GM12878 (cell line): ENCODE measurements around the gene RER1. TPM values are rescaled to one million over a fixed set of nuclear protein-coding genes. Genes with fewer than 3 reads are reported as not detected.

Experiments used
- ATAC-seq: fragments of 200-7000 bp; cut with Tn5 transposase; 3 replicates; pipeline ENCODE4 v1.9.1; 2020; ENCODE audit warnings: mild to moderate bottlenecking, moderate library complexity
- BruUV-seq: library from RNA; stranded (reverse); fragments of 400-500 nt; replicated peaks from 2 replicates; lab custom pipeline; 2021; lab: Mats Ljungman, UMichigan
- CTCF ChIA-PET: fragments of 300-600 bp; sonication (Branson Sonifier 250); formaldehyde crosslinking; extraction: SDS; loops from one replicate; lab custom pipeline; 2021; ENCODE audit warnings: inconsistent platforms; lab: Yijun Ruan, JAX
- POLR2A ChIA-PET: fragments of 350-600 bp; formaldehyde crosslinking; extraction: SDS; loops from one replicate; lab custom pipeline; 2021; ENCODE audit warnings: inconsistent platforms; lab: Charles Lee
- RAD21 ChIA-PET: fragments of 300-600 bp; sonication (Branson Sonifier 250); formaldehyde crosslinking; loops from one replicate; lab custom pipeline; 2023; ENCODE audit warnings: antibody characterized with exemption; ENCODE audit not compliant: unreplicated experiment; lab: Charles Lee
- SMC1A ChIA-PET: fragments of 300-600 bp; sonication (Branson Sonifier 250); formaldehyde crosslinking; loops from one replicate; lab custom pipeline; 2023; ENCODE audit not compliant: unreplicated experiment, uncharacterized antibody; lab: Charles Lee
- DNase-seq: peaks from one replicate; pipeline ENCODE4 v3.0.0-alpha.2; 2011; ENCODE audit warnings: low read depth, low spot score
- FAIRE-seq: peaks from 3 replicates; lab custom pipeline; 2011; peaks lifted over from hg19 to GRCh38; lab: Jason Lieb, UNC
- H2AFZ ChIP-seq: 2 replicates; pipeline ENCODE4 v1.6.0; 2011; ENCODE audit warnings: low read depth, low read length, control low read depth; ENCODE audit not compliant: control insufficient read depth
- H3K27ac ChIP-seq: 2 replicates; pipeline ENCODE4 v1.5.1; 2011; ENCODE audit warnings: control low read depth; ENCODE audit not compliant: control insufficient read depth, insufficient read depth
- H3K27me3 ChIP-seq, 2 experiments: replicated peaks in 1 of 2; 2 replicates each; pipeline versions ENCODE4 v1.6.0 to v1.6.1; 2011; ENCODE audit warnings: low read length in 1 of 2; ENCODE audit not compliant: control insufficient read depth in 2 of 2, insufficient read depth in 2 of 2
- H3K36me3 ChIP-seq, 2 experiments: 2 replicates each; pipeline ENCODE4 v1.5.1; 2011; ENCODE audit warnings: low read length in 1 of 2; ENCODE audit not compliant: control insufficient read depth in 2 of 2, insufficient read depth in 2 of 2
- H3K4me1 ChIP-seq: 2 replicates; pipeline ENCODE4 v1.6.1; 2011; ENCODE audit warnings: mild to moderate bottlenecking, low read length, moderate library complexity, mixed read lengths; ENCODE audit not compliant: control insufficient read depth, insufficient read depth
- H3K4me2 ChIP-seq: 2 replicates; pipeline ENCODE4 v1.6.0; 2011; ENCODE audit warnings: control low read depth; ENCODE audit not compliant: control insufficient read depth, insufficient read depth
- H3K4me3 ChIP-seq: fragments of 200-600 bp; sonication (generic); 2 replicates; pipeline ENCODE4 v1.5.1; 2016
- H3K79me2 ChIP-seq: 2 replicates; pipeline ENCODE4 v1.6.0; 2011; ENCODE audit warnings: low read length; ENCODE audit not compliant: control insufficient read depth, insufficient read depth
- H3K9ac ChIP-seq: 2 replicates; pipeline ENCODE4 v1.8.0; 2011; ENCODE audit warnings: low read length, control low read depth, mixed read lengths; ENCODE audit not compliant: control insufficient read depth, insufficient read depth
- H3K9me3 ChIP-seq: replicated peaks from 3 replicates; pipeline ENCODE4 v1.5.1; 2011; ENCODE audit warnings: mild to moderate bottlenecking, low read length; ENCODE audit not compliant: control insufficient read depth, insufficient read depth
- H4K20me1 ChIP-seq: 2 replicates; pipeline ENCODE4 v1.6.0; 2011; ENCODE audit not compliant: control insufficient read depth, insufficient read depth
- BCL11A ChIP-seq: IDR thresholded peaks from 2 replicates; pipeline ENCODE4 v1.6.1; 2011; ENCODE audit warnings: low read depth, low read length
- DPF2 ChIP-seq: fragments of 450-650 bp; IDR thresholded peaks from 2 replicates; pipeline ENCODE4 v1.6.1; 2017; ENCODE audit warnings: mild to moderate bottlenecking
- E2F4 ChIP-seq: IDR thresholded peaks from 2 replicates; pipeline ENCODE4 v1.6.1; 2012; ENCODE audit warnings: low read depth, low read length, improper control_type of control experiment
- ETV6 ChIP-seq, 2 experiments: fragments of 450-650 bp in 1 of 2; IDR thresholded peaks in 1 of 2; conservative IDR thresholded peaks in 1 of 2; 2 replicates each; pipeline ENCODE4 v1.6.1; 2014; ENCODE audit warnings: antibody characterized with exemption in 1 of 2, borderline replicate concordance in 1 of 2, low read depth in 1 of 2, mild to moderate bottlenecking in 1 of 2, moderate library complexity in 1 of 2
- JUNB ChIP-seq: IDR thresholded peaks from 2 replicates; pipeline ENCODE4 v1.6.1; 2016; ENCODE audit warnings: antibody characterized with exemption, mild to moderate bottlenecking
- NR2F1 ChIP-seq: fragments of 450-650 bp; conservative IDR thresholded peaks from 2 replicates; pipeline ENCODE4 v1.6.1; 2017; ENCODE audit warnings: mild to moderate bottlenecking
- RAD51 ChIP-seq: fragments of 450-650 bp; IDR thresholded peaks from 2 replicates; pipeline ENCODE4 v1.6.1; 2016; ENCODE audit warnings: moderate library complexity, mild to moderate bottlenecking, inconsistent platforms
- SMC3 ChIP-seq: IDR thresholded peaks from 2 replicates; pipeline ENCODE4 v1.6.1; 2011; ENCODE audit warnings: low read length, improper control_type of control experiment, borderline replicate concordance
- ZNF24 ChIP-seq: fragments of 450-650 bp; IDR thresholded peaks from 2 replicates; pipeline ENCODE4 v1.6.1; 2017; ENCODE audit warnings: antibody characterized with exemption, mild to moderate bottlenecking
- ZNF274 ChIP-seq: IDR thresholded peaks from one replicate; pipeline ENCODE4 v1.8.0; 2011; ENCODE audit not compliant: insufficient read length, insufficient read depth
- ZNF592 ChIP-seq: fragments of 450-650 bp; IDR thresholded peaks from 2 replicates; pipeline ENCODE4 v1.6.1; 2017; ENCODE audit warnings: mild to moderate bottlenecking, moderate library complexity
- WGBS: methylation state at CpG from one replicate; pipeline ENCODE4 v1.1.6; 2016; ENCODE audit warnings: low lambda C conversion rate; ENCODE audit not compliant: insufficient replicate concordance, insufficient coverage; ENCODE audit errors: missing lambda C conversion rate; 5-methylcytosine and 5-hydroxymethylcytosine counted together
- in situ Hi-C: fragments of 300-500 bp; cut with MboI; formaldehyde crosslinking; loops from 9 replicates; pipeline ENCODE4 v1.14.3; 2018; ENCODE audit warnings: mixed read lengths
- intact Hi-C: fragments of 100-400 bp; cut with micrococcal nuclease; formaldehyde crosslinking; loops from one replicate; pipeline ENCODE4 v1.14.2; 2022; ENCODE audit not compliant: unreplicated experiment
- polyA plus RNA-seq, 11 experiments: library from polyadenylated mRNA; depleted of rRNA in 4 of 11; unstranded in 6 of 11; stranded (reverse) in 5 of 11; fragments of >200 nt; fragmentation: Nextera tagmentation in 4 of 11; fragmentation: Illumina TruSeq in 1 of 11; extraction: Ambion mirVana in 4 of 11; extraction: Trizol in 1 of 11; gene quantifications; 1 replicate in 1 of 11; 2 replicates in 10 of 11; pipeline versions ENCODE4 v1.2.1 to v1.2.3, GENCODE V29; 2011 to 2016; ENCODE audit warnings: inconsistent platforms in 2 of 11, missing spikeins in 2 of 11, low read depth in 1 of 11
- total RNA-seq, 4 experiments: library from RNA; depleted of rRNA in 3 of 4; stranded (reverse); fragments of >200 nt in 3 of 4; fragmentation: Illumina TruSeq in 1 of 4; extraction: Trizol in 1 of 4; gene quantifications; 2 replicates each; pipeline versions ENCODE4 v1.2.1 to v1.2.3, GENCODE V29; 2013 to 2021

The RER1 gene
- total and polyA plus RNA-seq, 10 of the 15 experiments (the other 5 are each of a cell fraction or from before 2014, with no cell fraction given): 29.2 to 274 (median 136) TPM

GRCh38 chr1:2349806-2350205 is 41.8 kb upstream of the RER1 start (continued):
- TF ChIP-seq ETV6 (conservative IDR thresholded peaks at IDR 0.05 in 1 of 2, IDR thresholded peaks at IDR 0.05 in 1 of 2; ENCODE audit: borderline replicate concordance in 1 of 2, low read depth in 1 of 2) (no peak), NR2F1 (no peak), DPF2 (no peak)

- ATAC-seq: no peak
- intact Hi-C loops: no loop called here
- no TSS peak for BruUV-seq
- Histone ChIP-seq H3K9ac (no peak overlapping the region), H3K9me3 (no peaks in the 10 kb centered on the region), H3K4me2 (no peak overlapping the region)
- FAIRE-seq: no peak
- in situ Hi-C loops: no loop called here
- CTCF ChIA-PET: no interaction called here
- TF ChIP-seq ZNF274: no peak
- no peak for TF ChIP-seq BCL11A
- TF ChIP-seq ZNF24: no peak
- TF ChIP-seq SMC3: no peak
- no peak for TF ChIP-seq ZNF592
- TF ChIP-seq RAD51: no peak
- no peak for TF ChIP-seq JUNB
- no peak for TF ChIP-seq E2F4
- TF ChIP-seq, all 136 proteins: peak for 0
- ChIA-PET POLR2A (no interaction called here), SMC1A (interaction anchor here (0.6 kb wide), 1 partner anchor 33 kb away, joined by 3 read pairs; no protein-coding TSS in a partner anchor), RAD21 (no interaction called here)
- Histone ChIP-seq H3K4me3 (no peak overlapping the region), H3K4me1 (no peaks in the 10 kb centered on the region), H3K36me3 (no peaks in the 10 kb centered on the region), H4K20me1 (no peaks in the 10 kb centered on the region), H2AFZ (no peak overlapping the region), H3K27ac (no peak overlapping the region), H3K27me3 (no peaks in the 10 kb centered on the region), H3K79me2 (no peaks in the 10 kb centered on the region)
- 35% methylated on average over 10 of the region's 10 CpGs for WGBS
- DNase-seq: no peak
These were observed 41.1 kb upstream of the RER1 start for GRCh38 chr1:2350501-2350900.
